Keratinocyte (primary cell): Measurements from ENCODE around the gene GYPA. TPM values are rescaled to one million over a fixed set of nuclear protein-coding genes. Genes with fewer than 3 reads are reported as not detected.

Experiments
- DNase-seq: peaks from one replicate; pipeline ENCODE4 v3.0.0-alpha.2; 2011; ENCODE audit warnings: low read depth, missing footprints, low spot score
- FAIRE-seq: peaks from 2 replicates; lab custom pipeline; 2011; peaks lifted over from hg19 to GRCh38; lab: Jason Lieb, UNC
- H2AFZ ChIP-seq: 2 replicates; pipeline ENCODE4 v1.6.0; 2012; ENCODE audit warnings: low read length, control low read depth, inconsistent platforms; ENCODE audit not compliant: control insufficient read depth
- H3K27ac ChIP-seq: 2 replicates; pipeline ENCODE4 v1.5.1; 2011; ENCODE audit warnings: low read length; ENCODE audit not compliant: control insufficient read depth, insufficient read depth
- H3K27me3 ChIP-seq: 3 replicates; pipeline ENCODE4 v1.6.0; 2011; ENCODE audit warnings: low read length; ENCODE audit not compliant: control insufficient read depth, insufficient read depth; ENCODE audit errors: extremely low read depth
- H3K36me3 ChIP-seq, 2 experiments: 2 replicates in 1 of 2; 3 replicates in 1 of 2; pipeline ENCODE4 v1.5.1; 2011; ENCODE audit warnings: low read length in 2 of 2, mild to moderate bottlenecking in 1 of 2; ENCODE audit not compliant: control insufficient read depth in 2 of 2, insufficient read depth in 2 of 2; ENCODE audit errors: extremely low read depth in 1 of 2
- H3K4me1 ChIP-seq: 3 replicates; pipeline ENCODE4 v1.5.1; 2011; ENCODE audit warnings: low read length; ENCODE audit not compliant: control insufficient read depth, insufficient read depth; ENCODE audit errors: extremely low read depth
- H3K4me2 ChIP-seq: 3 replicates; pipeline ENCODE4 v1.6.0; 2011; ENCODE audit warnings: low read depth, low read length; ENCODE audit not compliant: control insufficient read depth, insufficient read depth; ENCODE audit errors: extremely low read depth
- H3K4me3 ChIP-seq, 3 experiments: fragments of 200-600 bp in 1 of 3; sonication (generic) in 1 of 3; 2 replicates in 2 of 3; 3 replicates in 1 of 3; pipeline ENCODE4 v1.5.1; 2011 to 2016; ENCODE audit warnings: low read length in 3 of 3, mild to moderate bottlenecking in 3 of 3, control low read depth in 2 of 3, inconsistent platforms in 1 of 3, low read depth in 1 of 3, mixed read lengths in 1 of 3, mixed run types in 1 of 3, moderate library complexity in 1 of 3; ENCODE audit not compliant: control insufficient read depth in 2 of 3, insufficient read depth in 2 of 3; ENCODE audit errors: extremely low read depth in 1 of 3
- H3K79me2 ChIP-seq: 2 replicates; pipeline ENCODE4 v1.6.0; 2012; ENCODE audit warnings: low read length; ENCODE audit not compliant: control insufficient read depth, insufficient read depth
- H3K9ac ChIP-seq: 3 replicates; pipeline ENCODE4 v1.6.0; 2011; ENCODE audit warnings: low read length; ENCODE audit not compliant: control insufficient read depth, insufficient read depth; ENCODE audit errors: extremely low read depth
- H3K9me1 ChIP-seq: 3 replicates; pipeline ENCODE4 v1.6.0; 2011; ENCODE audit warnings: low read length; ENCODE audit not compliant: control insufficient read depth, insufficient read depth; ENCODE audit errors: extremely low read depth
- H3K9me3 ChIP-seq: 2 replicates; pipeline ENCODE4 v1.5.1; 2012; ENCODE audit warnings: low read depth, low read length; ENCODE audit not compliant: control insufficient read depth
- H4K20me1 ChIP-seq: 3 replicates; pipeline ENCODE4 v1.6.0; 2011; ENCODE audit warnings: low read length; ENCODE audit not compliant: control insufficient read depth, insufficient read depth; ENCODE audit errors: extremely low read depth
- CTCF ChIP-seq, 3 experiments: IDR thresholded peaks in 1 of 3; conservative IDR thresholded peaks in 1 of 3; optimal IDR thresholded peaks in 1 of 3; 2 replicates in 2 of 3; 3 replicates in 1 of 3; pipeline versions ENCODE3 to v1.5.1; 2011; ENCODE audit warnings: low read length in 3 of 3, mild to moderate bottlenecking in 3 of 3, moderate library complexity in 2 of 3, control low read depth in 1 of 3, inconsistent platforms in 1 of 3; ENCODE audit not compliant: insufficient read depth in 2 of 3; ENCODE audit errors: extremely low read depth in 1 of 3
- EZH2 ChIP-seq: IDR thresholded peaks from one replicate; pipeline ENCODE4 v1.6.1; 2012; ENCODE audit warnings: inconsistent platforms, mild to moderate bottlenecking, low read length, moderate library complexity
- dilution Hi-C: fragments of 300-500 bp; cut with MboI; formaldehyde crosslinking; loops from one replicate; pipeline ENCODE4 v1.7.0; 2020; ENCODE audit warnings: low sequenced_read_pairs; ENCODE audit not compliant: extremely low pct_ligation_motif_present
- polyA plus RNA-seq, 5 experiments: library from polyadenylated mRNA; depleted of rRNA in 3 of 5; stranded (reverse) in 3 of 5; stranded (forward) in 1 of 5; unstranded in 1 of 5; fragments of >200 nt; gene quantifications; 1 replicate in 1 of 5; 2 replicates in 3 of 5; 3 replicates in 1 of 5; pipeline versions ENCODE4 v1.2.1 to v1.2.3, GENCODE V29; 2011 to 2012; ENCODE audit warnings: missing spikeins in 2 of 5, low read depth in 1 of 5, low replicate concordance in 1 of 5

GYPA gene
- polyA plus RNA-seq, 1 donor (not counting 4 experiments of a cell fraction or from before 2014, with no cell fraction given): not detected

- Histone ChIP-seq H4K20me1 (no peaks in the 10 kb centered on the region), H3K27ac (no peak overlapping the region), H3K4me3 (no peak overlapping the region), H3K79me2 (no peaks in the 10 kb centered on the region), H3K9ac (no peak overlapping the region), H3K4me1 (no peaks in the 10 kb centered on the region), H3K4me2 (no peak overlapping the region), H3K9me3 (no peaks in the 10 kb centered on the region), H3K9me1 (no peaks in the 10 kb centered on the region), H3K27me3 (no peaks in the 10 kb centered on the region), H3K36me3 (no peaks in the 10 kb centered on the region), H2AFZ (no peak overlapping the region)
- no peak for DNase-seq
- no peak for TF ChIP-seq EZH2
- TF ChIP-seq CTCF (optimal IDR thresholded peaks at IDR 0.05 in 1 of 3, IDR thresholded peaks at IDR 0.05 in 1 of 3, conservative IDR thresholded peaks at IDR 0.05 in 1 of 3; ENCODE audit: extremely low read depth in 1 of 3, insufficient read depth in 2 of 3, low read length in 3 of 3): no peak
- dilution Hi-C loops: no loop called here
- FAIRE-seq: no peak
Observed at GRCh38 chr4:144115519-144115918, 25.0 kb downstream of the GYPA start.

- no peaks in the 10 kb centered on the region for H3K9me3 ChIP-seq
- no peaks in the 10 kb centered on the region for H4K20me1 ChIP-seq
- no peak overlapping the region for H3K4me2 ChIP-seq
- TF ChIP-seq EZH2 (no peak), CTCF (optimal IDR thresholded peaks at IDR 0.05 in 1 of 3, IDR thresholded peaks at IDR 0.05 in 1 of 3, conservative IDR thresholded peaks at IDR 0.05 in 1 of 3; ENCODE audit: extremely low read depth in 1 of 3, insufficient read depth in 2 of 3, low read length in 3 of 3) (no peak)
- DNase-seq: no peak
- no peak overlapping the region for H3K9ac ChIP-seq
- no peaks in the 10 kb centered on the region for H3K79me2 ChIP-seq
- H3K36me3 ChIP-seq: no peaks in the 10 kb centered on the region
- FAIRE-seq: no peak
- H2AFZ ChIP-seq: no peak overlapping the region
- no peaks in the 10 kb centered on the region for H3K27me3 ChIP-seq
- H3K27ac ChIP-seq: no peak overlapping the region
- no peaks in the 10 kb centered on the region for H3K9me1 ChIP-seq
- dilution Hi-C loops: no loop called here
- H3K4me1 ChIP-seq: no peaks in the 10 kb centered on the region
- no peak overlapping the region for H3K4me3 ChIP-seq
Observed at GRCh38 chr4:144113546-144113945, 27.0 kb downstream of the GYPA start.
